ENCODE measurements around the gene PRR33.

DNA sequence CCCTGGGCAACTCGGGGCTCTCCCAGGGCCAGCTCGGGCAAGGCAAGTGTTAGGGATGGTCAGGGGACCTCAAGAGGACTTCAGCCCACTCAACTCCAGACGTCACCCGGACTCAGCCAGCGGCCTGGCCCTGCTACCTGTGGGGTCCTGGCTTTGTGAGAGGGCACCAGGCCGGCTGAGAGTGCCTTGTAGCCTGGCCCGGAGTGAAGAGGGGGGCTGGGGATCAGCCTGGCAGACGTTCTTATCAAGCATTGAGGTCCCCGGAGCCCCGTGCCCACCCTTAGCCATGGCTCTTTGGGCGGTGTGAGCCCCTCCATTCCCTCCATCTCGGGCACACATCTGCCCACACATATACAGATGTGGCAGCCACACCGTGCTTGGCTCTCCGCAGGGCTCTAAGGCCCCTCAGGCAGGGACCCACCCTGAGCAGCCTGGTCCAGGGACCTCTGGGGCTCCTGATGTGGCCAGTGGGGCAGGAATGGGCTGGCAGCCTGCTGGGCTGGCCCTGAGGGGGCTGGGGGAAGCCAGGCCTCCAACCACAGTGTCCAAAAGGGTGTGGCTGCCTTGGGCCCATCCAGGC is 23.5 kb downstream of the PRR33 start:
- TF ChIP-seq, protein P1, sequence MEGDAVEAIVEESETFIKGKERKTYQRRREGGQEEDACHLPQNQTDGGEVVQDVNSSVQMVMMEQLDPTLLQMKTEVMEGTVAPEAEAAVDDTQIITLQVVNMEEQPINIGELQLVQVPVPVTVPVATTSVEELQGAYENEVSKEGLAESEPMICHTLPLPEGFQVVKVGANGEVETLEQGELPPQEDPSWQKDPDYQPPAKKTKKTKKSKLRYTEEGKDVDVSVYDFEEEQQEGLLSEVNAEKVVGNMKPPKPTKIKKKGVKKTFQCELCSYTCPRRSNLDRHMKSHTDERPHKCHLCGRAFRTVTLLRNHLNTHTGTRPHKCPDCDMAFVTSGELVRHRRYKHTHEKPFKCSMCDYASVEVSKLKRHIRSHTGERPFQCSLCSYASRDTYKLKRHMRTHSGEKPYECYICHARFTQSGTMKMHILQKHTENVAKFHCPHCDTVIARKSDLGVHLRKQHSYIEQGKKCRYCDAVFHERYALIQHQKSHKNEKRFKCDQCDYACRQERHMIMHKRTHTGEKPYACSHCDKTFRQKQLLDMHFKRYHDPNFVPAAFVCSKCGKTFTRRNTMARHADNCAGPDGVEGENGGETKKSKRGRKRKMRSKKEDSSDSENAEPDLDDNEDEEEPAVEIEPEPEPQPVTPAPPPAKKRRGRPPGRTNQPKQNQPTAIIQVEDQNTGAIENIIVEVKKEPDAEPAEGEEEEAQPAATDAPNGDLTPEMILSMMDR (conservative IDR thresholded peaks at IDR 0.05) = no peak
- no peak for TF ChIP-seq ZFX (IDR thresholded peaks at IDR 0.05)
